Spleen (tissue), 7 donors: ENCODE results near the gene GSTA3.

Source experiments
- CTCF ChIP-seq, 11 experiments: fragments of 200-600 bp in 7 of 11; fragments of 450-650 bp in 4 of 11; sonication (generic) in 4 of 11; IDR thresholded peaks in 8 of 11; conservative IDR thresholded peaks in 3 of 11; 1 replicate in 7 of 11; 2 replicates in 4 of 11; pipeline versions ENCODE4 v1.4.0 to v1.8.0; 2016 to 2021; ENCODE audit warnings: antibody characterized with exemption in 11 of 11, inconsistent platforms in 4 of 11, mild to moderate bottlenecking in 1 of 11
- POLR2A ChIP-seq, 3 donors: fragments of 450-650 bp; IDR thresholded peaks; one replicate each; pipeline ENCODE4 v1.5.1; 2017; ENCODE audit warnings: antibody characterized with exemption in 3 of 3, mild to moderate bottlenecking in 1 of 3
- POLR2AphosphoS5 ChIP-seq, 3 donors: sonication (generic); formaldehyde crosslinking; IDR thresholded peaks; one replicate each; pipeline ENCODE4 v1.5.1; 2017; ENCODE audit warnings: antibody characterized with exemption in 3 of 3
- donor health status: DM: no; HTN: no; CAD: no; lungs with moderate emphysema.
- donor health status: DM: no; HTN: no; CAD: no.
- donor health status: DM: no; HTN: no; CAD: no.

- no peak for TF ChIP-seq CTCF (IDR thresholded peaks at IDR 0.05 in 8 of 11, conservative IDR thresholded peaks at IDR 0.05 in 3 of 11)
- no peak for TF ChIP-seq POLR2AphosphoS5 (IDR thresholded peaks at IDR 0.05)
- TF ChIP-seq POLR2A (IDR thresholded peaks at IDR 0.05), result no peak
Measured at GRCh38 chr6:52890018-52890417, 19.5 kb downstream of the GSTA3 start.
